ENCODE measurements around the gene HOXB7. TPM values are rescaled to one million over a fixed set of nuclear protein-coding genes. Genes with fewer than 3 reads are reported as not detected.
A peak's percentile ranks its signal among the peaks of the same experiment; 100 is the strongest.

HOXB7 gene
- total RNA-seq (under 1 TPM; 0.89 to 0.96 TPM), polyA plus RNA-seq (0.87 TPM)

DNA sequence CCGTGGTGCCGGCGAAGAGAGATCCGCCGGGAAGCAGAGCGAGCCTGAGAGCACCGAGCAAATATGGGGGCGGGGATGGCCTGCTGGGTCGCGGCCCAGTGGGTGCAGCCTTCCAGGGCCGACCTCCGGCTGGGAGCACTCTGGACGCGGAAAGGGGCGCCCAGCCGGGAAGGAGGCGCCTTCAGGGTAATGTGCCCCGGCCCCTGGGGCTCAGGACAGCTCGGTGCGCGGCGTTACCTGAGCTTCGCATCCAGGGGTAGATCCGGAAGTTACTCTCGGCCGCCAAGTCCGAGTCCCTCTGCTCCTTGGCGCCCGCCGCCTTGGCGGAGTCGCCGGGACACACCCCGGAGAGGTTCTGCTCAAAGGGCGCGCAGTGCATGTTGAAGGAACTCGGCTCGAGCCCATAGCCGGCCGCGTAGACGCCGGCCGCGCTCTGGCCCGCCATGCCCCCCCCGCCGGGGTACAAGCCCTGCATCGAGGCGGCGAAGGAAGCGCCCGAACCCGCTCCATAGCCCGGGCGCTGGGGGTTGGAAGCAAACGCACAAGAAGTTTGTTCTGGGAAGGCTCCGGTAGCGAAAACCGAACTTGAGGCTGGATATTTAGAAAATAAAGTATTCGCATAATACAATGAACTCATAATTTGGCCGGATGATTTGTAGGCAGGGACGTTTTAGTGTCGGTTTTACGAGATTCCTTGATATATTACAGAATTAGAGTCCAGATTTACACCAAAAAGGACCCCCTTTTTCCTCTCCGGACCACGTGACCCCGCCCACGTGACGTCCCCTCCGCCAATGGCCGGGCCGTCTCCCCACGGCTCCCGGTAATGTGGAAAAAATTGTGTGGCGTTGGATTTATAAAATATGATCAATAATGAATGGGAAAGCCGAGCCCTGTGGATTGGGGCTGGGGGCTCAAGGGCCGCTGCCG is at the start of gene HOXB7:
Gene HOXB7, minus strand, starts transcription at position 736 of the 930 bp plus-strand sequence. Its CDS starts 99 bp downstream, at position 637.
- DNase-seq = peak; percentile 41 to 72 (median 68)
- Histone ChIP-seq H3K4me3 (ENCODE audit: low read length) (peak within 1 kb of the TSS; percentile 90), H3K9me3 (ENCODE audit: low read length) (no peaks in the 10 kb centered on the region), H3K27me3 (ENCODE audit: insufficient read depth, low read length, poor library complexity, severe bottlenecking) (peaks cover 46% of the 10 kb centered on the region), H3K36me3 (ENCODE audit: insufficient read depth, low read length) (no peaks in the 10 kb centered on the region), H3K27ac (ENCODE audit: low read depth, low read length) (peak within 1 kb of the TSS; percentile 57), H3K4me1 (ENCODE audit: insufficient read depth, low read length) (peaks cover 48% of the 10 kb centered on the region)
- H3K27me3 Mint-ChIP-seq = peaks cover 73 to 79% of the 10 kb centered on the region in 2 donors
- peaks cover 0 to 6% (median 0%) of the 10 kb centered on the region in 3 donors for H3K36me3 Mint-ChIP-seq
- POLR2A ChIA-PET = interaction anchor here (0.6 kb wide), 1 partner anchor 14 kb away, joined by 3 read pairs; no protein-coding TSS in a partner anchor
- H3K4me1 Mint-ChIP-seq = peaks cover 32 to 53% (median 46%) of the 10 kb centered on the region in 3 donors
- peaks cover 0 to 4% (median 0%) of the 10 kb centered on the region in 5 donors for H3K9me3 Mint-ChIP-seq
- H3K4me3 Mint-ChIP-seq = peak within 1 kb of the TSS; percentile 91 to 98 (median 95)
- CTCF ChIA-PET = interaction anchor here (1.0 to 2.1 kb wide), 4 partner anchors 9 to 348 kb away, joined by 3 to 8 read pairs (median 6); partner anchors contain the start of gene HOXB5
- peak within 1 kb of the TSS in 6 of 8 donors; percentile 63 to 85 (median 71) for H3K27ac Mint-ChIP-seq

DNA sequence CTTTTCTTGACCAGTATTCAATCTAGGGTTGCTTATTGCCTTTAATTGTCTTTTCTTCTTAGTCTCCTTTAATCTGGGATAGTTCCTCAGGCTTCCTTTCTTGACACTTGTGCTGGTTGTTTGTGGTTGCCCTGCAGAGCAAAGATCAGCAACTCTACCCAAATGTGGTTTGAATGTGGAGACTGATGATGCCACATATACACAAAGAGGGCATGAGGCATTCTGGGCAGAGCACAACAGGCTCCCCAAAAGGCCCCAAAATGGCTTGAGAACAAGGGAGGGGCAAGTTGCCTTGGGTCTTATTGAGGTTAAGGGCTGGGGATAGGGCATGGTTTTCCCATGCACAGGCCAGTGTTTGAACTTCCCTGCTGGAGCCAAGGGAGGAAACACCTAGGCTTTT is 45.1 kb upstream of the HOXB7 start:
- Histone ChIP-seq H3K36me3 (ENCODE audit: insufficient read depth, low read length) (no peaks in the 10 kb centered on the region), H3K4me1 (ENCODE audit: insufficient read depth, low read length) (no peaks in the 10 kb centered on the region), H3K9me3 (ENCODE audit: low read length) (no peaks in the 10 kb centered on the region), H3K27ac (ENCODE audit: low read depth, low read length) (no peak overlapping the region), H3K27me3 (ENCODE audit: insufficient read depth, low read length, poor library complexity, severe bottlenecking) (no peaks in the 10 kb centered on the region), H3K4me3 (ENCODE audit: low read length) (no peak overlapping the region)
- no peak overlapping the region for H3K4me3 Mint-ChIP-seq
- H3K36me3 Mint-ChIP-seq = no peaks in the 10 kb centered on the region
- H3K27me3 Mint-ChIP-seq = peaks cover 0 to 2% of the 10 kb centered on the region in 2 donors
- no peaks in the 10 kb centered on the region for H3K9me3 Mint-ChIP-seq
- ChIA-PET CTCF (interaction anchor here (1.3 to 1.9 kb wide), 3 partner anchors 19 to 37 kb away, joined by 5 to 7 read pairs (median 5); no protein-coding TSS in a partner anchor), POLR2A (no interaction called here)
- peak overlapping the region in 2 of 8 donors; percentile 73 to 81 for H3K27ac Mint-ChIP-seq
- no peak for DNase-seq
- H3K4me1 Mint-ChIP-seq = peaks cover 8 to 10% (median 9%) of the 10 kb centered on the region in 3 donors

DNA sequence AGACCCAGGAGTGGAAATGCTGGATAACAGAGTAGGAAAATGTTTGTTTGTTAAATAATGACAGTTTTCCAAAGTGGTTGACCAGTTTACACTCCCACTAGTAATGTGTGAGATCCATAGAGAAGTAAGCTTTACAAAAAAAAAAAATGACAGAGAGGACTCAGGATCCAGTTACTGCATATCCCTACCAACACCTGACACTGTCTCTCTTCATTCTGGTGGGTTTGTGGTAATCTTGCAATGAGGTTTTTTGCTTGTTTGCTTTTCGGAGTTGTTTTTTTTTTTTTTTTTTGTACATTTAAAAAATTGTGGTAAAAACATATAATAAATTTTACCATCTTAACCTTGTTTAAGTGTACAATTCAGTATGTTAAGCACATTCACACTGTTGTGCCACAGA is 38.9 kb upstream of the HOXB7 start:
- POLR2A ChIA-PET = no interaction called here
- H3K4me1 ChIP-seq (ENCODE audit: insufficient read depth, low read length) = peaks cover 15% of the 10 kb centered on the region
- CTCF ChIA-PET = interaction anchor here (1.6 kb wide), 1 partner anchor 13 kb away, joined by 6 read pairs; no protein-coding TSS in a partner anchor
- Mint-ChIP-seq H3K4me1 (peaks cover 16 to 30% (median 27%) of the 10 kb centered on the region in 3 donors), H3K36me3 (peaks cover 0 to 1% (median 0%) of the 10 kb centered on the region in 3 donors), H3K9me3 (no peaks in the 10 kb centered on the region), H3K27me3 (peaks cover 20 to 21% of the 10 kb centered on the region in 2 donors), H3K4me3 (no peak overlapping the region), H3K27ac (no peak overlapping the region)
- peaks cover 10% of the 10 kb centered on the region for H3K27me3 ChIP-seq (ENCODE audit: insufficient read depth, low read length, poor library complexity, severe bottlenecking)
- no peak for DNase-seq
- H3K9me3 ChIP-seq (ENCODE audit: low read length) = no peaks in the 10 kb centered on the region
- no peak overlapping the region for H3K4me3 ChIP-seq (ENCODE audit: low read length)
- no peaks in the 10 kb centered on the region for H3K36me3 ChIP-seq (ENCODE audit: insufficient read depth, low read length)
- H3K27ac ChIP-seq (ENCODE audit: low read depth, low read length) = no peak overlapping the region

DNA sequence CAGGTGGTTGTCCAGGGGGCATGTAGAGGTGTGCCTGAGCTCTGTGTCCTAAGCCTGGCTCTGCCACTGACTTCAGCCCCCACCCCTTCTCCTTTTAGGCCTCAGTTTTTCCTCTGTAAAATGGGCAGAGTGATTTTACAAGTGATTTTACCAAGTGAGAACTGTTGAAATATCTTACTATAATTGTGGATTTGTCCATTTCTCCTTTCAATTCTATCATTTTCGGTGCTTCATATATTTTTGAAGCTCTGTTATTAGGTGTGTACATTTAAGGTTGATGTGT is 37.1 kb upstream of the HOXB7 start:
- no peaks in the 10 kb centered on the region for H3K36me3 ChIP-seq (ENCODE audit: insufficient read depth, low read length)
- H3K4me1 ChIP-seq (ENCODE audit: insufficient read depth, low read length) = peaks cover 15% of the 10 kb centered on the region
- no peak overlapping the region for H3K27ac ChIP-seq (ENCODE audit: low read depth, low read length)
- H3K4me1 Mint-ChIP-seq = peaks cover 16 to 30% (median 27%) of the 10 kb centered on the region in 3 donors
- H3K27ac Mint-ChIP-seq = peak overlapping the region in 2 of 8 donors; percentile 15 to 38
- H3K27me3 ChIP-seq (ENCODE audit: insufficient read depth, low read length, poor library complexity, severe bottlenecking) = peaks cover 18% of the 10 kb centered on the region
- CTCF ChIA-PET = interaction anchor here (1.2 to 2.5 kb wide), 2 partner anchors 11 to 22 kb away, joined by 3 to 13 read pairs; partner anchors contain the start of gene HOXB9
- H3K36me3 Mint-ChIP-seq = peaks cover 0 to 1% (median 0%) of the 10 kb centered on the region in 3 donors
- no peak for DNase-seq
- no peaks in the 10 kb centered on the region for H3K9me3 ChIP-seq (ENCODE audit: low read length)
- POLR2A ChIA-PET = no interaction called here
- H3K9me3 Mint-ChIP-seq = no peaks in the 10 kb centered on the region
- H3K4me3 Mint-ChIP-seq = peak overlapping the region; percentile 82 to 96 (median 87)
- no peak overlapping the region for H3K4me3 ChIP-seq (ENCODE audit: low read length)
- H3K27me3 Mint-ChIP-seq = peaks cover 37 to 39% of the 10 kb centered on the region in 2 donors

DNA sequence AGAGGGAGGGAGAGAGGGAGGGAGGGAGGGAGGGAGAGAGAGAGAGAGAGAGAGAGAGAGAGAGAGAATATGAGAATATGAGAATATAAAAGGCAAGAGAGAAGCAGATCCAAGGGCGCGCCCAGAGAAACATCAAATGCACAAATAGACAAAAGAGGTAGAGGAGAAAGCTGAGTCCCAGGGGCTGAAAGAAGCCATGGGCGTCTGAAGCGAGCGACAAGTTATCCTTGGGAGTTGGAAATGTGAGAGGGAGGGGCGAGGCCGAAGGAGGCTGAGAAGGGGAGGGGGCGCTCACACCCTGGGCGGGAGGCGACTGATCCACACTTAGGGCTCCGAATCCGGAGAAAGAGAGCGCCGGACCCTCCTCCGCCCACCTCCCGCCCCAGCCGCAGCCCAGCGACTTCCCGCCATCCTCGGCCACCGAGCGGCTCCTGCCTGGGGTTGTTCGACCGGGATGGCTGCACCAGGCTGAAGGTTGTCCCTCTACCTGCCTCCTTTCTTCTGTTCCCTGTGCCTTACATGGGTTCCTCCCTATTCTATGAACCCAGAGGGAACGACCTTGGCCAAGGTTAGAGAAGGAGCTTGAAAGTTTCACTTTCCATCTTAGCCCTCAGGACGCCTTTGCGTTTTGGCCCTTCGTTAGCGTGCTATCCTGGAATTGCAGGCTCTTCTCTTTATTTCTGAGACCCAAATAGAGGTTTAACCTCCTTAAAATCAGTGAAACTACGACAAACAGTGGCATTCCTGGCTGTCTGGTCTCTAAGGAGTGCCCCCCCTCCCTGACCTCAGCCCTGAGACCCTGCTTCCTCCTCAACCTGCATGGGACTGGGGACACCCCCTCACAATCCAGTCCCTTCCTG is 36.5 kb upstream of the HOXB7 start:
- ChIA-PET POLR2A (interaction anchor here (0.6 kb wide), 1 partner anchor 249 kb away, joined by 3 read pairs; no protein-coding TSS in a partner anchor), CTCF (interaction anchor here (1.2 to 2.5 kb wide), 2 partner anchors 11 to 21 kb away, joined by 3 to 13 read pairs; partner anchors contain the start of gene HOXB9)
- Histone ChIP-seq H3K4me1 (ENCODE audit: insufficient read depth, low read length) (peaks cover 15% of the 10 kb centered on the region), H3K27ac (ENCODE audit: low read depth, low read length) (no peak overlapping the region), H3K36me3 (ENCODE audit: insufficient read depth, low read length) (no peaks in the 10 kb centered on the region), H3K4me3 (ENCODE audit: low read length) (peak overlapping the region; percentile 57), H3K27me3 (ENCODE audit: insufficient read depth, low read length, poor library complexity, severe bottlenecking) (peaks cover 24% of the 10 kb centered on the region), H3K9me3 (ENCODE audit: low read length) (no peaks in the 10 kb centered on the region)
- H3K27me3 Mint-ChIP-seq = peaks cover 40 to 45% of the 10 kb centered on the region in 2 donors
- peak overlapping the region; percentile 82 to 96 (median 87) for H3K4me3 Mint-ChIP-seq
- H3K27ac Mint-ChIP-seq = peak overlapping the region in 5 of 8 donors; percentile 44 to 97 (median 58)
- peaks cover 15 to 32% (median 24%) of the 10 kb centered on the region in 3 donors for H3K4me1 Mint-ChIP-seq
- DNase-seq = no peak
- no peaks in the 10 kb centered on the region for H3K9me3 Mint-ChIP-seq
- peaks cover 0 to 1% (median 0%) of the 10 kb centered on the region in 3 donors for H3K36me3 Mint-ChIP-seq

DNA sequence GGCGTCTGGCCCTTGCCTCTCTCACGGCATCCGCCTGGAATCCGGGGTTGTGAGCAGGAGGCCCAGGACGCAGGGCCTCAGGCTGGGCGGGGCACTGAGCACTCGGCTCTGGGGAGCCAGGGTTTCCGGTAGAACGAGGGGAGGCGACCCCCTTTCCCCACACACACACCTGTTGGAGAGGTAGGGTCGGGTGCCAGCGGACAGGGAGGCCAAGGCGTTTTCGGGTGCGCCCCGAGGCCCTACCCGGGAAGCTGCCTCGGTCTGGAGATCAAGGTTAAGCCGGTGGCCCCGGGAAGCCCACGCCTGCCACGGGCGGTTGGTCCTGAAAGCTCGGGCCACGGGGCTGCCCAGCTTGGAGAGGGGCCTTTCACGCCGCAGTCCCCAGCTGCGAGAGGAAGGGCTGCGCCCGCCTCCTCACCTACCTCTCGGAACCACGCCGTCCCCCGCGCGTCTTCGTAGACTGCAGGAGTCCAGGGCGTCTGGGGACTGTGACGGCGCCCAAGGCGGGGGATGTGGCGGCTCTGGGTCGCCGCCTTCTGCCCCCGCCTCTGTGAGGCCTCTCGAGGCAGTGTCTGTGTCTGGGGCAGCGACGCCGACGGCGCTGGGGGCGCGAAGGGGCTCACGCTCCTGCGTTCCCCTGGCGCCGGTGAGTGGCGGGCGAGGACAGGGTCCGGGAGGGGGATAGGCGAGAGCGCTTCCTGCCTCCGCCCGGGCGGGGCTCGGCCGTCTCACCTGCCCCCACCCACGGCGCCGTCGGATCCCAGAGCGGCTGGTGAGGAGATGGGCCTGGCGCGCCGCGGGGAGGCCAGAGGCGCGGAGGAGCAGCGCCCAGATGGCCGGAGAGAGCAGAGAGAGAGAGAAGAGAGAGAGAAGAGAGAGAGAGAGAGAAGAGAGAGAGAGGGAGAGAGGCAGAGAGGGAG is 35.6 kb upstream of the HOXB7 start:
- ChIA-PET CTCF (interaction anchor here (2.5 kb wide), 1 partner anchor 10 kb away, joined by 13 read pairs; no protein-coding TSS in a partner anchor), POLR2A (no interaction called here)
- Mint-ChIP-seq H3K36me3 (peaks cover 0 to 1% (median 0%) of the 10 kb centered on the region in 3 donors), H3K27me3 (peaks cover 47 to 52% of the 10 kb centered on the region in 2 donors), H3K4me3 (peak overlapping the region; percentile 82 to 96 (median 87)), H3K9me3 (no peaks in the 10 kb centered on the region), H3K4me1 (peaks cover 14 to 35% (median 25%) of the 10 kb centered on the region in 3 donors), H3K27ac (peak overlapping the region in 4 of 8 donors; percentile 13 to 97 (median 54))
- DNase-seq = peak in 4 of 5 donors; percentile 19 to 62 (median 34)
- H3K9me3 ChIP-seq (ENCODE audit: low read length) = no peaks in the 10 kb centered on the region
- peak overlapping the region; percentile 57 for H3K4me3 ChIP-seq (ENCODE audit: low read length)
- peaks cover 15% of the 10 kb centered on the region for H3K4me1 ChIP-seq (ENCODE audit: insufficient read depth, low read length)
- no peak overlapping the region for H3K27ac ChIP-seq (ENCODE audit: low read depth, low read length)
- no peaks in the 10 kb centered on the region for H3K36me3 ChIP-seq (ENCODE audit: insufficient read depth, low read length)
- peaks cover 30% of the 10 kb centered on the region for H3K27me3 ChIP-seq (ENCODE audit: insufficient read depth, low read length, poor library complexity, severe bottlenecking)
